Nucleus accumbens (tissue), 56 donors: Measurements from ENCODE around the gene CNTNAP2.
"Not testable (repeated sequence)": the region's sequence is repeated elsewhere in the genome, so short reads cannot be mapped to it uniquely, and the experiment has no call there.

Experiments used
- DNase-seq, 56 donors: peaks; one replicate each; lab custom pipeline; 2025; lab: John Stamatoyannopoulos, UW

The CNTNAP2 gene

DNA sequence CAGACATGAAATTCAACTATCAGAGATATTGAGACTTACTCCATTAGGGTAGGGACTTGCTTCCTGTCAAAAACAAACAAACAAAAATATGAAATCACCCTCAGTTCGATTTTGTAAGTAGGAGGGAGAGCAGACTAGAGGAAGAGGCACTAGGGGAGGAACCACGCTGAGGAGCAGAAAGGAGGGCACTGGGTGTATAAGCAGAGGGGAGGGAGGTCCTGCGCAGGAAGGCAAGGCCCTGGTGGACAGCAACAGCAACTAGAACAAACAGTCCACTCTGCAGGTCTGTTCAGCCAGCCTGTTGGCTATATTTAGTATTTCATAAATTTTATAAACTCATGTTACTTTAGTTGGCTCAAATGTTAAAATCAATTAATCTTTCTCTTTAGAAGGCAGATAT is 1536.9 kb downstream of the CNTNAP2 start:
- DNase-seq, result no peak

DNA sequence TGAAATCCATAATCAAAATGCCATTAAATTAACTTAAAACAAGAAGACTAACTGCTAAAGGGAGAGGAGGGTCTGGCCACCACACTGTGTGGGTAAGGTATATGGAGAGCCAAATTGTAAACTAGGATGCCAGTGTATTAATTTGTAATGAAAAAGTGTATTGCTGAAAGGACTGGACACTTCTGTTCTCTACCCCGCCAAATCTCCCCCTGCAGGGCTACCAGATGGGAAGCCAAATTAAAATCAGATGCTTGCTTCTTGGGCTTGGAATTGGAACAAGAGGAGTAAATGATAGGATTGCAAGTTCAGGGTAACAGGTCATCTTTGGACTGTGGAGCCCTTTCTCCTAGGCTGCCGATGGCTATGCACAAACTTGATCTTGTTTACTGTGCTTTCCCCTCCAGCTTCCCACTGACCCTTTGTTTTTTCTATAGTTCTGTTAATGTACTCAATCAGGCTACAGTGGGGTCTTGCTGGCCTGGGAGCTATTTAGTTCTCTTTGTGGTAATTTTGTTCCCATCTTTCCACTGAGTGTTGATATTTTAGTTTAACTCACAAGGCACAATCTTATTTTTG is 1541.9 kb downstream of the CNTNAP2 start:
- no peak for DNase-seq

DNA sequence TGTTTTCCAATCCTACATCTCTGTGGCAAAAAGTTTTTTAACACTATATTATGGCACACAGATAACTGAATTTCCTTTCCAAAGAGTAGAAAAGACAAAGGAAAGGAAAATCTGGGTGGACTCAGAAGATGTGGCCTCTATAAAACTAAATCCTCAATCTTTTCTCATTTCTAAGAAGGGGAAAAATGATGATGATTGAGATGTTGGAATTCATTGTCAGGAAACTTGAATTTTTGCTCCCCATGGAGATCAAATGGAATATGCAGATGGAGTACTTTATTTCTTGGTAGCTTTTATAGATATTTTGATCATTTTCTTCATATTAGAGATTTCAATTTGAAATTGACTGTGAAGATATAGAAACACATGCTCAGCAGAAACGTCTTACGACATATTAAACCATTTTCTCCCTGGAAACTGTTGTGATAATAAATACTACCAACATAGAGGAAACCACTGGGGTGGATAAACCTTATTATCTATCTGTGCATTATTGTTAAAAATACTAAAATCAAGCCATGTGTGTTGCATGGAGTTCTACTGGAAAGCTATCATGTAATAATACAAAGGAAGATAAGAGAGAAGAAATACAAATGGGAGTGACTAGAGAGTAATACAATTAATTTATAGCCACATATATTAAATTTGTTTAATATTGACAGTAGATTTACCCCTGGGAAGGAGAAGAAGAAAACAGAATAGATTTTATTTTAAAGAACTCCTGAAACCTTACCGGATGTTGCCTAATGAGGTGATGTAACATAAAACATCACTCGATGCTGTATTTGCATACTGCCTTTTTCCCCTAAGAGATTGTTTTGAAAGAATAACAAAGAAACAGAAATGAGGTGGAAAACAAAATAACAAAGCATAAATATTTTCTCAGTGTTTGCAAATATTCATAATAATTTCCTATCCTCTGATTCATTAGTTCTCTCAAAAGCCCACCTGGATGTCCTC is 1542.7 kb downstream of the CNTNAP2 start:
- no peak for DNase-seq

DNA sequence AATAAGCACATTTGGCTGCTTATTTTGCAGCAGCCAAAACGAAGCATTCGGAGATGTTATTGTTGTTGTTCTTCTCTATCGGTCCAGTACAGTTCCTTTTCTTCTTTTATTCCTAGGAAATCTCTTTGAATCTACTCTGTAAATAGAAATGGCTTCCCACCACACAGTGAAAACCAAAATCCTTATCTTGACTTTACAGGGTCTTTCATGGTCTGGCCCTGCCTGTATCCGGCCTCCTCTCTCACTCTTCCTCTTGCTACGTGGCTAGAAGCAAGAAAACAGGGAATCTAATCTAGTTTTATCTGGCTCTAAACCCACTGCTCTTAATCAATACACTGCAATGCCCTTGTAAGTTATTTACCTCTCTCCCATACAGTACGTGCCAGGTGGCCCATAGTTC is 1547.9 kb downstream of the CNTNAP2 start:
- DNase-seq, result no peak

DNA sequence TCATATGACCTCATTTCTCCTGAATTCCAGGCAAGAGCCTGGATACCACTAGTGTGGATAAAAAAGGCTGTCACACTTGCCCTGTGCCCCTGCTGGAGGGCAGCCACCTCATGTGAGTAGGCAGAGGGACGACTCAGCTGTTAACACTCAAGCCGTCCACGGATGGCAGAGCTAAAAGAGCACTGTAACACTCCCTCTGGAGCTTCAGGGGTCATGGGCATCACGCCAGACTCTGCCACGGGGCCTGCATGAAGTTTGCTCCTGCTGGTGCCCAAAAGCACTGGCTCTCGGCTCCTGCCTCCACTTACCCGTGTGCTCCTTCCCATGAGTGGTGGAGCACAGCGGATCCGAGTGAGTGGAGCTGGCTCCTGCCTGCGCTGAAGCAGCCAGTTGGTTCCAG is 1554.2 kb downstream of the CNTNAP2 start:
- DNase-seq, result no peak

DNA sequence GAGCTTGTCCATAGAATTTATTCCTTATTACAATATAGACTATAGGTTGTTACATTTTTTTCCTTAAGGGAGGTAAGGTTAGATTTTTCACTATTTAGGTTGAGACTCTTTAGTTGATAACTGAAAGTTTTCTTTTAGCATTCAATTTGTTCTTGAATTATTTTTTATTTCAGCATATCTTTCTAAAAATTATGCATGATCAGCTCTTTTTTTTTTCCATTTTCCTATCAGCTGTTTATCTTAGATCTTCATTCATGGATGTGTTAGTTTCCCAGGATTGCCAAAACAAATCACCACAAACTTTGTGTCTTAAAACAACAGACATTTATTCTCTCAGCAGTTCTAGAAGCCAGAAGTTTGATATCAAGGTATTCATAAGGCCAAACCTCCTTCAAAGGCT is 1558.1 kb downstream of the CNTNAP2 start:
- no peak for DNase-seq

DNA sequence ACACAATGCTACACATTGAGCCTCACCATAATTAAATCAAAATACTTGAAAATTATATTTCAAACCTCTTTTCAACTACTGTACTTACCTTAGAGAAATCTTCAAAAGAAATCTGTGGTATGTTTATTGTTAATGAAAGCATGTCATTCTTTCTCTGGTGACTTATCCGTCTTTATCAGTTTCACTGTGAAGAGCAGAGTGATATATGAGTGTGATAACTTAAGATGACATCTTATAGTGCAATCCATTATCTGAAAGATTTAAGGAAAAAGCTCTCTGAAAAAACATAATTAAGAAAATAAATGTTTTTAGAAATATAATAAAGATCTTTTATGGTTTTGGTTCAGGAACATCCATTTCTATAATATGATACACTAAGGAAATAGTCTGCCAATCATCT is 1562.3 kb downstream of the CNTNAP2 start:
- no peak for DNase-seq

DNA sequence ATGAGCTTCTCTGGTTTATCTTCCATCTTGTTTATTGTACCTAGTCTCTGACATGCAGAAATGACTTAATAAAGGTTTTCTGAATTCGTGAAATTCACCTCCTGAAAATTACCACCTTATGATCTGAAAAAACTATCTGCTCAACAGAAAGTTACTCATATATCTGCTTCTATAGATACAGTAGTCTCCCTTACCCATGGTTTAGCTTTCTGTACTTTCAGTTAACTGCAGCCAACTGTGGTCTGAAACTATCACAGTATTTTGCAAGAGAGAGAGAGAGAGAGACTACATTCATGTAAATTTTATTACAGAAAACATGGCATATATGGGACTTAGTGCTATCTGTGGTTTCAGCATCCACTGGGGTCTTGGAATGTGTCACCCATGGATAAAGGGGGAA is 1564.9 kb downstream of the CNTNAP2 start:
- DNase-seq, result no peak

DNA sequence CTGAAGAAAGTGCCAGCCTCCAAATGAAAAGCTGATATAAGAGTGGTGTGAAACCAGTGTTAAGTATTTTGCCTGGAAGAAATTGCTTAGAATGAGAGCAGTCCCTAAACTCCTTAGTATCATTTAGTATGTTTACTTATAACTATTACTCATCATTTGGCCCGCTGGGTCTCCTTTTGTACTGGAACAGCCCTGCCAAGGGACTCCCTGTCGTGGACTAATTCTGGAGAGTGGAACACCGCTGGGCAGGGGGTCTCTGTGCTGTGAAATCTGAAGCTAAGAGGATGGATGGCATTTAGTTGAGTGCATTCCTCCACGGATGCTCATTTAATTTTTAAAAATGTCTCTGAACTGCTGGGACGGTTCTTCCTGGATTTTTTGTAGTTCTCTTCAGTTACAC is 1584.1 kb downstream of the CNTNAP2 start:
- DNase-seq, result no peak

DNA sequence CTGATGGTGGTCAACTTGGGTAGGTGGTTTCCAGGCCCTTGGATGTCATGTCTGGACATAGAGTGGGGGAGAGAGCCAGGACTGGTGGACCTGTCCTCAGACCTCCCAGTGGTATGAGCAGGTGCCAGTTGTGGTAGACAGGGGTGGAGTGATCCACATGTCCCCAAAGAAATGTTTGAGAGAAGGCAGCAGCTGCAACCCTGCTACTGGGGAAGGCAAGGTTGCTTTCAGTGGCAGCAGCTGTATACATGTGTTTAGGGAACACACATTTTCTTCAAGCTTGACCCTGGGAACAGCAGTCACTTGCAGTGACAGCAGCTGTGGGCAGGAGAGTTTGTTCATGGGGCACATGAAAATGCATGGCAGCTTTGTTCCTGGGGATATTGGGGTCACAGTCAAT is 1591.3 kb downstream of the CNTNAP2 start:
- DNase-seq, result no peak

DNA sequence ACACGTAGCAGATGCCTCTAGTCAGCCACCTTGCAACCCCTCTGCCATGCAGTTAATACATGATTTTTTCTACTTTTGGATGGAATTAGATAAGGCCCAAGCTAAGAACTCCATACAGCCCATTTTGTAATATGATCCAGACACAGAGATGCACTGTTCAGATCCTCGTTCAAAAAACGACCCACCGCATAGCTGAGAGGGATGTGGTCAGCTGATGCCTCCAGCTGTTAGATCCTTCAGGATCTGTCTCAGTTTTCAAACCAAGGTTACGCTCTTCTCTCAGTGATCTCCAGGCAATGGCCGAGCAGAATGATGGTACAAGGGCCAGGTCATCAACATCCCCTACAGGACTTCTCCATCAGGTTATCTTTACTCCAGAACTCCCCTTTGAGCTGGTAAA is 1592.3 kb downstream of the CNTNAP2 start:
- no peak for DNase-seq

DNA sequence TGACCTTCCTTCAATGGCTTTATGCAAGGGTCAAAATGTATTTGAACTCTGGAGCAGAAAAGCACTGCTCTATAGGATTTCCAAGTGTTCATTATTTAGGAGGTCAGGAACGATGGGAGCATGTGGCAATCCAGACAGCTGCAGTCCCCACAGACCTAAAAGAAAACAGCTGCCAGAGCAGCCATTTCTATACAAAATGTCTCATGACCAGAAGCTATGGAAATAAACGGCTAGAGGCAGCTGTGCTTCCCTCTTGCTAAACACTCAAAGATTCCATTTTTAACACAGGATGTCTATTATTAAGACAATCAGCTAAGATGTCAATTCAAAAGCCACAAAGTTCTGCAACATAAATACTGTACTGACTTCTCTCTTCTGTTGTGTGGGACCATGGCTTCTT is 1594.8 kb downstream of the CNTNAP2 start:
- no peak for DNase-seq

DNA sequence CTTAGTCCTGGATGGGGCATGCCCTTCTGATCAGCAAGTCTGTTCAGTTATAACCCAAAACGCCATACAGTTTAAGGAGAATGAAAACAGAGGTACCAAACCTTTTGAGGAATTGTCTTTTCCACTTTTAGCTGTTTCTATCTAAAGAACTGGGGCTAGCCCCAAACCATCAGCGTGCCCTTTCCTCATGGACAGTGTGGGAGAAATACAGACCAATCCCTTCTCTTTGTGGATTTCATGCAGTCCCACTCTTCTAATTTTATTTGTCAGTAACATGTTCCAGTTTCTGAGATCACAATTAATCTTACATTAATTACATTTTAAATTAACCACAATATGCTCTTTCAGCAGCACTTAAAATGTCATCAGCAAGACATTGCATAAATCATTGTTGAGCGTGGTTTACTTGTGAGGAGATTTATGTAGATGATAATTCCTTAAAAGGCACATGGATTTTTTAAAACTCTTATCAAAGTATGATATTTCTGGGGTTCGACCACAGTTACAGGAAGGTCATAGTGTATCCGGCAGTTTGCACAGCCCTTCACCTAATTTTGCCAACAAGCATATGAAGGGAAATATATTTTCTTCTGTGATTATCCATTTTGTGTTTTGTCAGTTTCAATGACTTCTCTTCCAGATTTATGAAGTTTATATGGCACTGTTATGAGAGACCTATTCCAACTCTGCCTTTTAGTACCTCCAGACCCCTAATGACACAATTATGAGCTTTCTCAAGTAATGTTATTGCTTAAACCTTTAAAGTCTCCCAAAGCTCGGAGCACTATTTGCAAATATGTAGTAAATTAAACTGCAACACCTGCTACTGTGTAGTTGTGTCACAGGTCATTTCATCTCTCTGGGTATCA is 1605.6 kb downstream of the CNTNAP2 start:
- DNase-seq, result no peak

DNA sequence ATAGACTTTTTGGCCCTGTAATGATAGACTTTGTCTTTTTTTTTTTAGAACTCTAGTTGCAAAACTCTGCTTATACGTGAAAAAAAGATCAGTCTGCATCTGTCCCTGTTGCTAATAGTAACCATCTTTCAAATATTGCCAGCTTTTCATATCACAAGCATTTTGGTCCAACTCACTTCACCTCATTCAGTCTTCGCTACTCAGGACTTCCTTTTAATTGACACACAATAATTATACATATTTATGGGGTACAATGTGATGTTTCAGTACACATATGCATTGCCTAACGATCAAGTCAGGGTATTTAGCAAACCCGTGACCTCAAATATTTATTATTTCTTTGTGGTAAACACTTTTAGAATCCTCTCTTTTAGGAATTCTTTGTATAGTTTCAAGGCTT is 1606.9 kb downstream of the CNTNAP2 start:
- no peak for DNase-seq

DNA sequence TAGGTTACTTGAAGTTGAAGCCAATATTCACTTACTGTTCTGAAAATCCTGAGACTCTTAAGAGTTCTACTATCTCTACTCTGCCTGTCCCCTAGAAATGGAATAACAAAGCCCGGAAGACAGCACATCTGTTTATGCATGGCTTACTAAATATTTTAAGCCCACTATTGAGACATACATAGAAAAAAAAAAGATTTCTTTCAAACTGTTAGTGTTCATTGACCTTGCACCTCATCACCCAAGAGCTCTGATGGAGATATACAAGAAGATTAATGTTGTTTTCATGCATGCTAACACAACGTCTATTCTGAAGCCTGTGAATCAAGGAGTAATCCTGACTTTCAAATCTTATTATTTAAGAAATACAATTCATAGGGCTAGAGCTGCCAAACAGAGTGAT is 1614.7 kb downstream of the CNTNAP2 start:
- no peak for DNase-seq

DNA sequence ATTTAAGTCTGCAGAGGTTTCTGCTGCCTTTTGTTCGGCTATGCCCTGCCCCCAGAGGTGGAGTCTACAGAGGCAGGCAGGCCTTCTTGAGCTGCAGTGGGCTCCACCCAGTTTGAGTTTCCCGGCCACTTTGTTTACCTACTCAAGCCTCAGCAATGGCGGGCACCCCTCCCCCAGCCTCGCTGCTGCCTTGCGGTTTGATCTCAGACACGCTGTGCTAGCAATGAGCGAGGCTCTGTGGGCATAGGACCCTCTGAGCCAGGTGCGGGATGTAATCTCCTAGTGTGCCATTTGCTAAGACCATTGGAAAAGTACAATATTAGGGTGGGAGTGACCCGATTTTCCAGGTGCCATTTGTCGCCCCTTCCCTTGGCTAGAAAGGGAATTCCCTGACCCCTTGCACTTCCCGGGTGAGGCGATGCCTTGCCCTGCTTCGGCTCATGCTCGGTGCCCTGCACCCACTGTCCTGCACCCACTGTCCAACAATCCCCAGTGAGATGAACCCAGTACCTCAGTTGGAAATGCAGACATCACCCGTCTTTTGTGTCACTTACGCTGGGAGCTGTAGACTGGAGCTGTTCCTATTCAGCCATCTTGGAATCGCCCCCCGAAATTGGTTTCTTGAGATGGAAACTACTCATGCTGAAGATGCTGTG is 1621.1 kb downstream of the CNTNAP2 start:
- not testable (repeated sequence) for DNase-seq

DNA sequence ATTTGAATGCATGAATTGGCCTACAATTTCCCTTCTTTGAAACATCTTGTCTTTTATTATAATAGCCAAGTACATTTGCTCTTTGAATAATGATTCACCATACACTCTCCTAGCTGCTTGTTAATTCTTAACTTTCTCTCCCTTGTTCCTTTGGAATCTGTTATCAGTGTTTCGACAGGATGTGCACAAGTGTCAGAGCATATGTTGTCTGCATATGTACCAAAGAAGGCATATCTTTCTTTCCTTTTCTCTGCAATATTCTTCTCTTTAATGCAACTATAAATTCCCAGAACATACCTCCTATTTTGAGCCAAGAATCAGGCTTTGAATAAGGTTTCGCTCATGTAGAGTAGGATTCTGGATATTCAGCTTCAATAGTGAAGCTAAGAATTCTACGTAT is 1625.7 kb downstream of the CNTNAP2 start:
- no peak for DNase-seq

DNA sequence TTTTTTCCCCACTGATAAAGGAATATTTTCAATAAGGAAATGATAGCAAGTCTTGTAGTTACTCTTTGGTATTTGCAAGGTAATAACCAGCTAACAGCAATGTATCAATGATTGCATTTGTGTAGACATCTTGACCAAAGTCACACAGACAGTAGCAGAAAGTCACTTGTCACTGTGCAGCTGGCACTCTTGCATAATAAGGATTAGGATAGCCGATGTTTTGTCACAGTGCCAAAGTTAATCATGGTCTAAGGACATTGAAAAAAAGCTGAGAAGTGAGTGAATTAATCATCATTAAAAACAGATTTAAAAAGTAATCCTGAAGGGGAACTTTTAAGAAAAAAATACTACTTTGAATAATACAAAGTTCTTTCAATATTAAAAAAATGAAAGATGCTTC is 1639.7 kb downstream of the CNTNAP2 start:
- DNase-seq, result peak in 1 of 56 donors; percentile 5

DNA sequence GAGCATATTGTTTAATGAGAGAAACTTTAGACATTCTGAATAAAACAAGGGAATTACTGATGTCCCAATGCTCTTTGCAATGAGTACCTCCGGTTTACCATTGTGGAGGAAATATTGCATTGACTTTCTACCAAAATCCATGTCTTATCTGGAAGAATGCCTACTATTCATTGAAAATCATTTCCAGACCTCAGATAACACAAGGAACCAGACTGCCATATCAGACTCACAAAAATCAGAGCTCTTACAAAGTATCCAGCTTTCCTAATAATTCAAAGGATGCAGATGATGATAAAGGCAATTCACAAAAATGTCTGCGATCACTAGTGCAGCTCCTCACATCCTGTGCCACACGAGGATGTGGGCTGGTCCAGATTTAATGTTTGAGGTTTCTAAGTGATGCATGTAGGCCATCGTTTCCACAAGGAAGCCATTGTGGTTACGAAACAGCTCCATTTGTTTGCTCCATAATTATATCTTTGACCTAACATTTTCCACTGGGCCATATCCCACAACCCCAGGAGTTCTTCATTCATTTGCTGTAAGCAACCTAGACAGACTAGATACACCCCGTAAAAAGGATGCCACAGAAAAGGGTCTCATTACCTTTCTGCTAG is 1642.8 kb downstream of the CNTNAP2 start:
- DNase-seq, result no peak

DNA sequence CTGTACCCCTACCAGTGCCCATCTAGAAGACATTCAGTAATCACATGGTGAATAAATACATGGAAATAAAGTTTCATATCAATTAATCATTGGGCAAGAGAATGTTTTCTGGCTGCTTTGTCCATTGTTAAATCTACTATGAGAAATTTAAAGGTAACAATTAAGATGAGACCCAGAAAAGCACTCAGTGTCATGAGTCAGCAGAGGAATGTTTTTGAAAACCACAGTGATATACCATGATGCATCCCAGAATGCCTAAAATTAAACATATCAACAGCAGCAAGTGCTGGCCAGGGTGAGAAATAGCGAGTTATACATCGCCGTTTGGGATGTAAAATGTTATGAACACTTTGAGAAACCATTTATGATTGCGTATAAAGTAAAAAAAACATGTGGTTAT is 1648.7 kb downstream of the CNTNAP2 start:
- no peak for DNase-seq
